OCI-LY1 (cell line): ENCODE data around the gene LRCH4.

Experiments
- H2AFZ ChIP-seq: fragments of 200-600 bp; sonication (generic), shearing (Covaris generic); 2 replicates; pipeline ENCODE4 v1.6.0; 2014; ENCODE audit warnings: antibody characterized with exemption, mild to moderate bottlenecking, low read length
- H3F3A ChIP-seq: fragments of 200-600 bp; sonication (generic), shearing (Covaris generic); 2 replicates; pipeline ENCODE4 v1.6.0; 2014; ENCODE audit warnings: mild to moderate bottlenecking, antibody characterized with exemption, low read length, moderate library complexity; ENCODE audit not compliant: insufficient read depth
- H3K27ac ChIP-seq: fragments of 200-600 bp; sonication (generic); 2 replicates; pipeline ENCODE4 v1.5.1; 2014; ENCODE audit warnings: low read length, mixed run types, mild to moderate bottlenecking, low read depth; ENCODE audit not compliant: poor library complexity, severe bottlenecking
- H3K27me3 ChIP-seq: fragments of 200-600 bp; sonication (generic); 2 replicates; pipeline ENCODE4 v1.6.0; 2014; ENCODE audit warnings: antibody characterized with exemption, mild to moderate bottlenecking, low read length, moderate library complexity; ENCODE audit not compliant: insufficient read depth
- H3K36me3 ChIP-seq: fragments of 200-600 bp; sonication (generic); 2 replicates; pipeline ENCODE4 v1.6.1; 2014; ENCODE audit warnings: mild to moderate bottlenecking, antibody characterized with exemption, low read length, moderate library complexity, mixed read lengths; ENCODE audit not compliant: insufficient read depth
- H3K4me1 ChIP-seq: fragments of 200-600 bp; sonication (generic); 2 replicates; pipeline ENCODE4 v1.5.1; 2014; ENCODE audit warnings: mild to moderate bottlenecking, low read length, moderate library complexity; ENCODE audit not compliant: insufficient read depth, severe bottlenecking
- H3K4me2 ChIP-seq: fragments of 200-600 bp; sonication (generic), shearing (Covaris generic); 2 replicates; pipeline ENCODE4 v1.6.1; 2014; ENCODE audit warnings: low read length
- H3K4me3 ChIP-seq: fragments of 200-600 bp; sonication (generic); 2 replicates; pipeline ENCODE4 v1.5.1; 2014; ENCODE audit warnings: low read length, low read depth, mild to moderate bottlenecking, mixed read lengths; ENCODE audit not compliant: poor library complexity, severe bottlenecking
- H3K79me2 ChIP-seq: fragments of 200-600 bp; shearing (Covaris generic); 2 replicates; pipeline ENCODE4 v1.6.1; 2016; ENCODE audit warnings: mixed run types, low read length, mixed read lengths; ENCODE audit not compliant: insufficient read depth
- H3K9ac ChIP-seq: fragments of 200-600 bp; sonication (generic), shearing (Covaris generic); 2 replicates; pipeline ENCODE4 v1.6.1; 2014; ENCODE audit warnings: mild to moderate bottlenecking, low read length, mixed read lengths
- H3K9me2 ChIP-seq: fragments of 200-600 bp; sonication (generic), shearing (Covaris generic); 2 replicates; pipeline ENCODE4 v1.6.1; 2014; ENCODE audit warnings: low read depth, mild to moderate bottlenecking, low read length, mixed read lengths
- H3K9me3 ChIP-seq: fragments of 200-600 bp; shearing (Covaris generic); 2 replicates; pipeline ENCODE4 v1.6.1; 2014; ENCODE audit warnings: low read length, mixed read lengths
- H4K20me1 ChIP-seq: fragments of 200-600 bp; sonication (generic), shearing (Covaris generic); 2 replicates; pipeline ENCODE4 v1.6.0; 2016; ENCODE audit warnings: mild to moderate bottlenecking, low read length; ENCODE audit not compliant: insufficient read depth
- CTCF ChIP-seq: fragments of 200-600 bp; sonication (generic), shearing (Covaris generic); IDR thresholded peaks from 2 replicates; pipeline ENCODE4 v1.5.1; 2017; ENCODE audit warnings: mild to moderate bottlenecking, antibody characterized with exemption, low read length, moderate library complexity, mixed read lengths
- EZH2 ChIP-seq: fragments of 200-600 bp; sonication (generic), shearing (Covaris generic); IDR thresholded peaks from 2 replicates; pipeline ENCODE4 v1.8.0; 2017; ENCODE audit warnings: borderline replicate concordance, mixed run types, mild to moderate bottlenecking, antibody characterized with exemption, low read length, moderate library complexity, mixed read lengths

Gene LRCH4

GRCh38 chr7:100606313-100606712 is 20.4 kb upstream of the LRCH4 start:
- no peaks in the 10 kb centered on the region for H3K9me3 ChIP-seq
- H3K79me2 ChIP-seq: no peaks in the 10 kb centered on the region
- H3K4me1 ChIP-seq: peaks cover 16% of the 10 kb centered on the region
- no peak for TF ChIP-seq EZH2
- H3K4me3 ChIP-seq: no peak overlapping the region
- no peaks in the 10 kb centered on the region for H3K9me2 ChIP-seq
- no peak overlapping the region for H3K9ac ChIP-seq
- H3K4me2 ChIP-seq: no peak overlapping the region
- no peaks in the 10 kb centered on the region for H3K36me3 ChIP-seq
- no peaks in the 10 kb centered on the region for H4K20me1 ChIP-seq
- no peaks in the 10 kb centered on the region; the same call in 1 of the 2 replicates for H3K27me3 ChIP-seq
- no peak overlapping the region for H2AFZ ChIP-seq
- H3K27ac ChIP-seq: no peak overlapping the region
- H3F3A ChIP-seq: no peaks in the 10 kb centered on the region

- H3K79me2 ChIP-seq: no peaks in the 10 kb centered on the region
- peak overlapping the region; percentile 56; the same call in 1 of the 2 replicates for H3K9ac ChIP-seq
- no peak overlapping the region for H3K27ac ChIP-seq
- H3K4me2 ChIP-seq: peak overlapping the region; percentile 72
- TF ChIP-seq CTCF (no peak), EZH2 (no peak)
- H3K9me2 ChIP-seq: no peaks in the 10 kb centered on the region
- H4K20me1 ChIP-seq: no peaks in the 10 kb centered on the region
- no peaks in the 10 kb centered on the region for H3K9me3 ChIP-seq
- peaks cover 16% of the 10 kb centered on the region for H3K4me1 ChIP-seq
- H2AFZ ChIP-seq: no peak overlapping the region
- no peaks in the 10 kb centered on the region for H3K36me3 ChIP-seq
- H3K27me3 ChIP-seq: no peaks in the 10 kb centered on the region; the same call in 1 of the 2 replicates
- H3K4me3 ChIP-seq: peak overlapping the region; percentile 60
- no peaks in the 10 kb centered on the region for H3F3A ChIP-seq
Observed at GRCh38 chr7:100604976-100605911, 19.3 kb upstream of the LRCH4 start.

- peak overlapping the region; percentile 60 for H3K4me3 ChIP-seq
- no peak overlapping the region for H3K27ac ChIP-seq
- no peaks in the 10 kb centered on the region for H3K36me3 ChIP-seq
- H3K9me3 ChIP-seq: no peaks in the 10 kb centered on the region
- no peaks in the 10 kb centered on the region for H3K79me2 ChIP-seq
- no peaks in the 10 kb centered on the region for H3K9me2 ChIP-seq
- H3F3A ChIP-seq: no peaks in the 10 kb centered on the region
- peaks cover 16% of the 10 kb centered on the region for H3K4me1 ChIP-seq
- TF ChIP-seq EZH2 (no peak), CTCF (peak; percentile 81)
- H4K20me1 ChIP-seq: no peaks in the 10 kb centered on the region
- peak overlapping the region; percentile 72 for H3K4me2 ChIP-seq
- H3K9ac ChIP-seq: peak overlapping the region; percentile 56
- H2AFZ ChIP-seq: peak overlapping the region; percentile 65; the same call in 1 of the 2 replicates
- no peaks in the 10 kb centered on the region; the same call in 1 of the 2 replicates for H3K27me3 ChIP-seq
Observed at GRCh38 chr7:100604028-100604975, 18.4 kb upstream of the LRCH4 start.
